NCI-H1436 treated with DMSO at 0.1 percent for 48 hours (cell line): Measurements from ENCODE around the gene GRAMD2B.
"Not testable (repeated sequence)": the region's sequence is repeated elsewhere in the genome, so short reads cannot be mapped to it uniquely, and the experiment has no call there.

Experiments used
- DNase-seq: peaks from one replicate; lab custom pipeline; 2025; lab: John Stamatoyannopoulos, UW

The GRAMD2B gene

GRCh38 chr5:126410623-126411022, 12.6 kb upstream of the GRAMD2B start:
- no peak for DNase-seq

GRCh38 chr5:126413856-126414255, 9.4 kb upstream of the GRAMD2B start:
- DNase-seq, result no peak

GRCh38 chr5:126414874-126415502, 8.2 kb upstream of the GRAMD2B start:
- DNase-seq, result no peak

GRCh38 chr5:126415789-126416188, 7.4 kb upstream of the GRAMD2B start:
- no peak for DNase-seq

GRCh38 chr5:126416266-126416925, 6.8 kb upstream of the GRAMD2B start:
- DNase-seq, result no peak

DNA sequence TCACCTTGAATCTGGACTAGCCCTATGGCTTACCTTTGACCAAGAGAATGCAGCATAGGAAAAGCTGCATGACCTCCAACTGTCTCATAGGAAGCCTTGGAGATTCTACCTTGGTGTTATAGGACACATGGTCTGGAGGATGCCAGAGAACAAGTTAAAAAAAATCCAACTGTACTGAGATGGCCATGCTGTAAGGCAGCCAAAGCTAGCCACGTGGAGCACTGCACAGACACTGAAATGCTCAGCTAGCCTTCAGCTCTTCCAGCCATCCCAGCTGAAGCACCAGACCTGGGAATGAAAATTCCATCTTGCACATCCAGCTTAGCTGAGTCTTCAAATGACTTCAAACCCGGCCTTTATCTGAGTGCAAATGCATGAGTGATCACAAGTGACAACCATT, 6.0 kb upstream of the GRAMD2B start:
- DNase-seq, result no peak

DNA sequence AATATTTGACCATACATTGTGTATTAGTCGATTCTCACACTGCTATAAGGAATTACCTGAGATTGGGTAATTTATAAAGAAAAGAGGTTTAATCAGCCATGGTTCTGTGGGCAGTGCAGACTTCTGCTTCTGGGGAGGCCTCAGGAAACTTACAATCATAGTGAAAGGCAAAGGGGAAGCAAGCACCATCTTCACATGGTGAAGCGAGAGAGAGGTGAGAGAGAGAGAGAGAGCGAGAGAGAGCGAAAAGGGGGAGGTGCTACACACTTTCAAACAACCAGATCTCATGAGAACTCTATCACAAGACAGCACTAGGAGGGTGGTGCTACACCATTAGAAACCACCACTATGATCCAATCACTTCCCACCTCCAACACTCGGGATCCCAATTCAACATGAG, 4.1 kb upstream of the GRAMD2B start:
- DNase-seq, result no peak

DNA sequence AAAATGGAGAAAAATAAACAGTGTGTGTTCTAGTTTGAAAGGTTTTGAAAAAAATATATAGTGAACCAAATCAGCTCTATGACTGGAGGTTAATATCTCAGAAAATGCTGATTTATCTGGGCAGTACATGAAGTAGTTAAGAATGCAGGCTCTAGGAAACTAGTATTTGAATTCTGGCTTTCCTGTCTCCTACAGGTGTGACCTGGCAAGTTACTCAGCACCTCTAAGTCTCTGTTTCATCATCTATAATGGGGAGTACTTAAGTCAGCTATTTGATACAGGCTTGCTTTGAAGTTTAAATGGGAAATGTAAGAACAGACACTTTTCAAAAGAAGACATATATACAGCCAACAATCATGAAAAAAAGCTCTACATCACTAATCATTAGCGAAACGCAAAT, 5.2 kb downstream of the GRAMD2B start:
- no peak for DNase-seq

DNA sequence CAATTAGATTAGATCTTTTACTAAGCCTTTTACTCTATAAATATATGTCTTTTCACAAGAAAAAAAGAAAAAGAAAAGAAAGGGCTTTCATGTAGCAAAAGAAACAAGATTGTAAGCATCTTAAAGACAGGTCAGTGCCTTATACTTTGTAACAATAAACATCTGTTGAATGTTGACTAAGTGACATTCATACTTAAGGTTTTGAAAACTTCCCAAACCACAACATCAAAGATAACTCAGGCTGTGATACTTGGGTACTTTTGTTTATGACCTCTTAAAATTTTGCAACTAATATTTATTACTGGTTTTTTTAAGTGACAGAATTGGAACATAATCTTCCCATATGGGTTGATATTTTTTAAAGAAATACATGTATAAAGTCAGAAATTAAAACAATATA, 7.4 kb downstream of the GRAMD2B start:
- DNase-seq, result no peak

- DNase-seq, result no peak
Observed at GRCh38 chr5:126433701-126434100, 10.5 kb downstream of the GRAMD2B start.

- no peak for DNase-seq
Observed at GRCh38 chr5:126435261-126435660, 12.1 kb downstream of the GRAMD2B start.

DNA sequence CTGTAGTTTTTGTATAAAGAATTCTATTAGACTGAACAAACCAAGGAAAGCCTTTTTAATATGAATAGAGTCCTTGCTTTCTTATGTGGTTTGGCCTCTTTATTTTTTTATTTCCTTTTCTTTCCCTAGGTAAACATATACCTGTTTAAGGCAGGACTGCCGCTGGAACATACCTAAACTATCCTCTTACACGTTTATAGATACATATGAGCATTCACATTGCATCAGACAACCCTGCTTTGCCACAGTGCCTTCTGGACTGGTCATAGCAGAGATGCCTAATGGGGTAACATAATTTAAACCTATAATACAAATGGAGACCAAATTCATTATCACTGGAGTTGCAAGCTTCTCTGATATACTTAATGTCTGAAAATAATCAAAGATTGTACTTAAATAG, 12.5 kb downstream of the GRAMD2B start:
- no peak for DNase-seq

- DNase-seq, result no peak
Observed at GRCh38 chr5:126437721-126438120, 14.5 kb downstream of the GRAMD2B start.

DNA sequence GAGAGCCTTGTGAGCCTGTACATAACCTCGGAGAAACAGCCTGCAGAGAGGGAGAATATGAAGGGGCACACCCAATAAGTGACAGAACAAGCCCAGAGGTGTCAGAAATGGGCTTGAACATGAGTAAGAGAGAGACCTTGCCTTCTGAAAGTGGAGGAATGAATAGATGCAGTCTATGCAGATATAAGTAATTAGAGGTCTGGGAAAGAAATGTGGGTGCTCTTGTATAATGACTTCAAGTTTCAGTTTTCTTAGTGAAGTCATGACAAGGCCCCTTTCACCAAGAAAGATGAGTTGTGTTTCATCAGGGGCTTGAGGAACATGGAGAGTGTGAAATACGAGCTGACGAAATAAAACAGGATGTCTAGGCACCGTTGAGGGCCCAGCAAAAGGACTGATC, 15.1 kb downstream of the GRAMD2B start:
- DNase-seq, result no peak

- no peak for DNase-seq
Observed at GRCh38 chr5:126438868-126439267, 15.7 kb downstream of the GRAMD2B start.

DNA sequence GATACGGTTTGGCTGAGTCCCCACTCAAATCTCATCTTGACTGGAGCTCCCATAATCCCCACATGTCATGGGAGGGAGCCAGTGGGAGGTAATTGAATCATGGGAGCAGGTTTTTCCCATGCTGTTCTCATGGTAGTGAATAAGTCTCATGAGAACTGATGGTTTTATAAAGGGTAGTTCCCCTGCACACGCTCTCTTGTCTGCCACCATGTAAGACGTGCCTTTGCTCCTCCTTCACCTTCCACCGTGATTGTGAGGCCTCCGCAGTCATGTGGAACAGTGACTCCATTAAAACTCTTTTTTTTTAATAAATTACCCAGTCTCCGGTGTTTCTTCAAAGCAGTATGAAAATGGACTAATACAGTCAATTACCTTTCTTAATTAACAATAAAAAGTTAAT, 16.5 kb downstream of the GRAMD2B start:
- not testable (repeated sequence) for DNase-seq

GRCh38 chr5:126441230-126441629, 18.0 kb downstream of the GRAMD2B start:
- DNase-seq, result no peak

- DNase-seq, result no peak
Observed at GRCh38 chr5:126443374-126443851, 20.2 kb downstream of the GRAMD2B start.

- DNase-seq, result no peak
Observed at GRCh38 chr5:126444137-126444536, 20.9 kb downstream of the GRAMD2B start.

- no peak for DNase-seq
Observed at GRCh38 chr5:126445502-126446174, 22.4 kb downstream of the GRAMD2B start.

DNA sequence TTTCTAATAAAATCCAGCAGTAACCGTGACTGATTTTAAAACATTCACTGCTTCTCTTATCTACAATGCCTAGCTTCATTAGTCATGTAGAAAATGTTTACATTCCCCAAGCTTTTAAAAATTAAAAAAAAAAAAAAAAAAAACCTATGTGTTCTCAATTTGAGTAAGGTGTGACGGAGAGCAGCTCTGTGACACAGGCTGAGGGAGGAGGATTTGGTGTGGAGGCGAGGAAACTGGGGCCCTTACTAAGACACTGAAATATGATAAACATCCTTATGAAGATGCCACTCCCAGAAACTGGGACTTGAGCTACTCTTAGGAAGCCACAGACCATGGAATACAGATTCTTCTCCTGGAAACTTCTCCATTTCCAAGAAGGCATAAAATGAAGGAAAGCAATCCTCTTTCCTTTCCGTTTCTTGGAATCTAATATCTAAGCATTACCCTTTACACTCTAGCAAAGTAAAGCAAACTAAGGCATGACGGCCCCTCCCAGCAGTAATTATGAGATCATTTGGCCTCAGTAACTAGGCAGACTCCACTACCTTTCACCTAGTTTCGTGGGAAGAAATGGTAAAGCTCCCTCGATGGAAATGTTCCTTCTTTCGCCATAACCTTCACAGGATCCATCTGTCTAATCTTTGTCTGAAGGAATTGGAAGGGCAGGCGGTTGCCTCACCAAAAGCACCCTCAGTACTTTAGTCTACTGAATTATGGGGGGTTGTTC, 23.5 kb downstream of the GRAMD2B start:
- no peak for DNase-seq

- DNase-seq, result no peak
Observed at GRCh38 chr5:126448720-126449119, 25.5 kb downstream of the GRAMD2B start.
